Right lobe of liver (tissue), 4 donors: ENCODE results near the gene RPS28.
A peak's percentile ranks its signal among the peaks of the same experiment; 100 is the strongest.

Experiments
- CTCF ChIP-seq, 4 donors: fragments of 200-600 bp in 3 of 4; fragments of 450-650 bp in 1 of 4; IDR thresholded peaks; one replicate each; pipeline versions ENCODE4 v1.5.1 to v1.8.0; 2016 to 2022; ENCODE audit warnings: antibody characterized with exemption in 4 of 4, mild to moderate bottlenecking in 2 of 4
- POLR2A ChIP-seq: fragments of 450-650 bp; IDR thresholded peaks from one replicate; pipeline ENCODE4 v1.6.1; 2017; ENCODE audit warnings: antibody characterized with exemption, mild to moderate bottlenecking
- donor health status: DM: no; HTN: no; CAD: no.
- donor health status: DM: no; HTN: no; CAD: no.
- donor health status: DM: no; HTN: yes; CAD: no.

DNA sequence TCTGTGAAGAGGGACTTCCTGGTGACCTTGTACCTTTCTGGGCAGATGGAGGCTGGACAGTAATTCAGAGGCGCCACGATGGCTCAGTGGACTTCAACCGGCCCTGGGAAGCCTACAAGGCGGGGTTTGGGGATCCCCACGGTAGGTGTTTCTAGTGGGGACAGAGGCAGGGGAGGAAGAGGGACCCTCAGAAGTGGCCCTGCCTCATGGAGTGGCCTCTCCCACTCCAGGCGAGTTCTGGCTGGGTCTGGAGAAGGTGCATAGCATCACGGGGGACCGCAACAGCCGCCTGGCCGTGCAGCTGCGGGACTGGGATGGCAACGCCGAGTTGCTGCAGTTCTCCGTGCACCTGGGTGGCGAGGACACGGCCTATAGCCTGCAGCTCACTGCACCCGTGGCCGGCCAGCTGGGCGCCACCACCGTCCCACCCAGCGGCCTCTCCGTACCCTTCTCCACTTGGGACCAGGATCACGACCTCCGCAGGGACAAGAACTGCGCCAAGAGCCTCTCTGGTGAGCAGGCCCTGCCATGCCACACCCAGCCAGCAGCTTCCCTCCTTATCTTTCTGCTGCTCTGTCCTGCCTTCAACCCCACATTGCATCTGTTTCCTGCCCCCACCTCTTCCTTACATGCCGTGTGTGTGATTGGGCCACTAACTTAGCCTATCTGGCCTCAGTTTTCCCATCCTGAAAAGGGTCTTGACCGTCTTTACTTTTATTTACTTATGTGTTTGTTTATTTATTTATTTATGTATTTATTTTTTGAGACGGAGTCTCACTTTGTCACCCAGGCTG lies 49.9 kb downstream of the RPS28 start:
- TF ChIP-seq CTCF (IDR thresholded peaks at IDR 0.05) = no peak
- TF ChIP-seq POLR2A = peak; percentile 39
